SK-N-SH treated with all-trans-retinoic acid at 6 μM for 48 hours (cell line): ENCODE measurements around the gene D2HGDH.

ENCODE experiments used
- ATAC-seq: fragments of 200-7000 bp; cut with Tn5 transposase; 3 replicates; pipeline ENCODE4 v1.9.1; 2020; ENCODE audit warnings: mild to moderate bottlenecking, moderate library complexity
- ARNTL ChIP-seq: fragments of 450-650 bp; formaldehyde crosslinking; IDR thresholded peaks from 2 replicates; pipeline ENCODE4 v1.5.0; 2020; ENCODE audit warnings: low read depth, mild to moderate bottlenecking, moderate library complexity, borderline replicate concordance
- BACH2 ChIP-seq: fragments of 250-450 bp; sonication (Bioruptor Pico); IDR thresholded peaks from 2 replicates; pipeline ENCODE4 v1.9.0; 2021; ENCODE audit warnings: mild to moderate bottlenecking, borderline replicate concordance
- CSDC2 ChIP-seq: fragments of 250-450 bp; sonication (Bioruptor Pico); IDR thresholded peaks from 2 replicates; pipeline ENCODE4 v1.5.0; 2020; ENCODE audit warnings: mild to moderate bottlenecking, moderate library complexity
- CSRNP3 ChIP-seq: fragments of 250-450 bp; sonication (Bioruptor Pico); IDR thresholded peaks from 2 replicates; pipeline ENCODE4 v1.5.1; 2021; ENCODE audit warnings: mild to moderate bottlenecking, moderate library complexity
- GLIS3 ChIP-seq: fragments of 250-450 bp; sonication (Bioruptor Pico); IDR thresholded peaks from 2 replicates; pipeline ENCODE4 v1.5.0; 2020; ENCODE audit warnings: mild to moderate bottlenecking, moderate library complexity
- ISL1 ChIP-seq: fragments of 250-450 bp; sonication (Bioruptor Pico); IDR thresholded peaks from 2 replicates; pipeline ENCODE4 v2.1.2; 2022; ENCODE audit warnings: mild to moderate bottlenecking, moderate library complexity
- OSR1 ChIP-seq: fragments of 250-450 bp; sonication (Bioruptor Pico); IDR thresholded peaks from 2 replicates; pipeline ENCODE4 v1.8.0; 2022; ENCODE audit warnings: moderate library complexity, mild to moderate bottlenecking, inconsistent platforms
- PPARA ChIP-seq: fragments of 250-450 bp; sonication (Bioruptor Pico); IDR thresholded peaks from 2 replicates; pipeline ENCODE4 v1.5.0; 2020; ENCODE audit warnings: mild to moderate bottlenecking, borderline replicate concordance
- RARB ChIP-seq: fragments of 250-450 bp; sonication (Bioruptor Pico); IDR thresholded peaks from 2 replicates; pipeline ENCODE4 v1.8.0; 2021; ENCODE audit warnings: mild to moderate bottlenecking, moderate library complexity
- SNAI2 ChIP-seq: fragments of 250-450 bp; sonication (Bioruptor Pico); IDR thresholded peaks from 2 replicates; pipeline ENCODE4 v1.5.0; 2020; ENCODE audit warnings: mild to moderate bottlenecking, moderate library complexity
- TCF4 ChIP-seq: fragments of 250-450 bp; sonication (Bioruptor Pico); IDR thresholded peaks from 2 replicates; pipeline ENCODE4 v1.8.0; 2021; ENCODE audit warnings: mild to moderate bottlenecking, moderate library complexity, borderline replicate concordance
- TSHZ2 ChIP-seq: fragments of 250-450 bp; sonication (Bioruptor Pico); IDR thresholded peaks from 2 replicates; pipeline ENCODE4 v1.5.0; 2020; ENCODE audit warnings: mild to moderate bottlenecking, moderate library complexity
- ZC3H10 ChIP-seq: fragments of 250-450 bp; sonication (Bioruptor Pico); IDR thresholded peaks from 2 replicates; pipeline ENCODE4 v1.5.1; 2021; ENCODE audit warnings: mild to moderate bottlenecking, moderate library complexity
- ZFP3 ChIP-seq: fragments of 250-450 bp; sonication (Bioruptor Pico); IDR thresholded peaks from 2 replicates; pipeline ENCODE4 v1.5.0; 2020; ENCODE audit warnings: mild to moderate bottlenecking, moderate library complexity
- ZFP30 ChIP-seq: fragments of 450-650 bp; formaldehyde crosslinking; IDR thresholded peaks from 2 replicates; pipeline ENCODE4 v1.5.0; 2022; ENCODE audit warnings: mild to moderate bottlenecking, moderate library complexity
- ZNF70 ChIP-seq: fragments of 450-650 bp; formaldehyde crosslinking; IDR thresholded peaks from 2 replicates; pipeline ENCODE4 v1.5.0; 2020; ENCODE audit warnings: mild to moderate bottlenecking, moderate library complexity
- ZNF8 ChIP-seq: fragments of 450-650 bp; formaldehyde crosslinking; IDR thresholded peaks from 2 replicates; pipeline ENCODE4 v1.5.0; 2020; ENCODE audit warnings: mild to moderate bottlenecking, moderate library complexity
- TF ChIP-seq, protein P1 (sequence below): fragments of 250-450 bp; sonication (Bioruptor Pico); IDR thresholded peaks from 2 replicates; pipeline ENCODE4 v1.5.1; 2020; ENCODE audit warnings: low read depth, mild to moderate bottlenecking, moderate library complexity
- TF ChIP-seq, protein P2 (sequence below): fragments of 250-450 bp; sonication (Bioruptor Pico); IDR thresholded peaks from 2 replicates; pipeline ENCODE4 v1.8.0; 2021; ENCODE audit warnings: low read depth, mild to moderate bottlenecking, moderate library complexity, borderline replicate concordance

D2HGDH gene

GRCh38 chr2:241724975-241725870, 9.2 kb upstream of the D2HGDH start (continued):
- no peak for TF ChIP-seq OSR1
- TF ChIP-seq, all 23 proteins: peak for 0

DNA sequence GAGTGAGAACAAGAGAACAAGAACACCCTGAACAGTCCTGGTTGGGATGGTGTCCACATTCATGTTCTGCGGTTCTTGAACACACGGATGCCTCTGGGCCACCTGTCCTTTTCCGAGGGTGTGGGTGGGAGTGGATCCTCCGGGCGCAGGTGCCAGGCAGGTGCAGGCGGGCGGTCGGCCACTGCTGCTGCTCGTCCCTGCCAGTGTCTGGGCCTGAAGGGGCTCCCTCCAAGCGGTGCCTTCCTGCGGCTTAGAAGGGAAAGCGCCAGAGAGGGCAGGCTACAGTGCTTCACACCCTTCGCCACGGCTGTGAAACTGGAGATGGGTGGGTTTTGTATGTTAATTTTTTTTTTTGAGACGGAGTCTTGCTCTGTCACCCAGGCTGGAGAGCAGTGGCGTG, 8.0 kb upstream of the D2HGDH start:
- ATAC-seq, result no peak
- TF ChIP-seq TCF4 (CRISPR knock-in tag) (no peak), CSDC2 (CRISPR knock-in tag) (no peak), GLIS3 (CRISPR knock-in tag) (no peak), TSHZ2 (CRISPR knock-in tag) (no peak), ZNF70 (CRISPR knock-in tag) (no peak), ZC3H10 (CRISPR knock-in tag) (no peak), ARNTL (CRISPR knock-in tag) (no peak), PPARA (CRISPR knock-in tag) (no peak), ZNF8 (CRISPR knock-in tag) (no peak), BACH2 (CRISPR knock-in tag) (no peak), ZFP3 (no peak), RARB (CRISPR knock-in tag) (no peak), ISL1 (no peak), CSRNP3 (CRISPR knock-in tag) (no peak)
- TF ChIP-seq, protein P1, sequence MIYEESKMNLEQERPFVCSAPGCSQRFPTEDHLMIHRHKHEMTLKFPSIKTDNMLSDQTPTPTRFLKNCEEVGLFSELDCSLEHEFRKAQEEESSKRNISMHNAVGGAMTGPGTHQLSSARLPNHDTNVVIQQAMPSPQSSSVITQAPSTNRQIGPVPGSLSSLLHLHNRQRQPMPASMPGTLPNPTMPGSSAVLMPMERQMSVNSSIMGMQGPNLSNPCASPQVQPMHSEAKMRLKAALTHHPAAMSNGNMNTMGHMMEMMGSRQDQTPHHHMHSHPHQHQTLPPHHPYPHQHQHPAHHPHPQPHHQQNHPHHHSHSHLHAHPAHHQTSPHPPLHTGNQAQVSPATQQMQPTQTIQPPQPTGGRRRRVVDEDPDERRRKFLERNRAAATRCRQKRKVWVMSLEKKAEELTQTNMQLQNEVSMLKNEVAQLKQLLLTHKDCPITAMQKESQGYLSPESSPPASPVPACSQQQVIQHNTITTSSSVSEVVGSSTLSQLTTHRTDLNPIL (CRISPR knock-in tag), result no peak

- no peak for TF ChIP-seq CSDC2 (CRISPR knock-in tag)
- no peak for TF ChIP-seq RARB (CRISPR knock-in tag)
- TF ChIP-seq PPARA (CRISPR knock-in tag), result no peak
- TF ChIP-seq ZNF8 (CRISPR knock-in tag), result no peak
- no peak for TF ChIP-seq CSRNP3 (CRISPR knock-in tag)
- no peak for TF ChIP-seq OSR1
- no peak for TF ChIP-seq ZFP30 (CRISPR knock-in tag)
- no peak for TF ChIP-seq ARNTL (CRISPR knock-in tag)
- TF ChIP-seq SNAI2 (CRISPR knock-in tag), result no peak
- TF ChIP-seq, protein P2, sequence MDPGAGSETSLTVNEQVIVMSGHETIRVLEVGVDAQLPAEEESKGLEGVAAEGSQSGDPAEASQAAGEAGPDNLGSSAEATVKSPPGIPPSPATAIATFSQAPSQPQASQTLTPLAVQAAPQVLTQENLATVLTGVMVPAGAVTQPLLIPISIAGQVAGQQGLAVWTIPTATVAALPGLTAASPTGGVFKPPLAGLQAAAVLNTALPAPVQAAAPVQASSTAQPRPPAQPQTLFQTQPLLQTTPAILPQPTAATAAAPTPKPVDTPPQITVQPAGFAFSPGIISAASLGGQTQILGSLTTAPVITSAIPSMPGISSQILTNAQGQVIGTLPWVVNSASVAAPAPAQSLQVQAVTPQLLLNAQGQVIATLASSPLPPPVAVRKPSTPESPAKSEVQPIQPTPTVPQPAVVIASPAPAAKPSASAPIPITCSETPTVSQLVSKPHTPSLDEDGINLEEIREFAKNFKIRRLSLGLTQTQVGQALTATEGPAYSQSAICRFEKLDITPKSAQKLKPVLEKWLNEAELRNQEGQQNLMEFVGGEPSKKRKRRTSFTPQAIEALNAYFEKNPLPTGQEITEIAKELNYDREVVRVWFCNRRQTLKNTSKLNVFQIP (CRISPR knock-in tag), result no peak
- ATAC-seq, result no peak
Observed at GRCh38 chr2:241728000-241728399, 6.4 kb upstream of the D2HGDH start.
